Astrocyte (in vitro differentiated cells and primary cell): ENCODE data around the gene DHTKD1. TPM values are rescaled to one million over a fixed set of nuclear protein-coding genes. Genes with fewer than 3 reads are reported as not detected.
"Not testable (repeated sequence)": the region's sequence is repeated elsewhere in the genome, so short reads cannot be mapped to it uniquely, and the experiment has no call there.

Source experiments
- DNase-seq: peaks from one replicate; pipeline ENCODE4 v3.0.0-alpha.2; 2010; ENCODE audit warnings: low read depth
- FAIRE-seq: peaks from 2 replicates; lab custom pipeline; 2011; peaks lifted over from hg19 to GRCh38; lab: Jason Lieb, UNC
- H2AFZ ChIP-seq: 2 replicates; pipeline ENCODE4 v1.6.0; 2012; ENCODE audit warnings: low read depth, low read length, inconsistent platforms
- H3K27ac ChIP-seq: 2 replicates; pipeline ENCODE4 v1.5.1; 2011; ENCODE audit warnings: low read depth, low read length, inconsistent platforms
- H3K27me3 ChIP-seq: 2 replicates; pipeline ENCODE4 v1.6.0; 2011; ENCODE audit warnings: low read length, inconsistent platforms; ENCODE audit not compliant: insufficient read depth
- H3K36me3 ChIP-seq: 2 replicates; pipeline ENCODE4 v1.5.1; 2011; ENCODE audit warnings: low read length, inconsistent platforms; ENCODE audit not compliant: insufficient read depth
- H3K4me1 ChIP-seq: 2 replicates; pipeline ENCODE4 v1.5.1; 2011; ENCODE audit warnings: low read length, inconsistent platforms; ENCODE audit not compliant: insufficient read depth
- H3K4me2 ChIP-seq: 2 replicates; pipeline ENCODE4 v1.6.0; 2012; ENCODE audit warnings: low read length, inconsistent platforms
- H3K4me3 ChIP-seq: 2 replicates; pipeline ENCODE4 v1.5.1; 2011; ENCODE audit warnings: low read depth, mild to moderate bottlenecking, low read length, inconsistent platforms; ENCODE audit not compliant: insufficient read depth
- H3K79me2 ChIP-seq: 2 replicates; pipeline ENCODE4 v1.6.0; 2012; ENCODE audit warnings: mild to moderate bottlenecking, low read length, inconsistent platforms; ENCODE audit not compliant: insufficient read depth
- H3K9ac ChIP-seq: 2 replicates; pipeline ENCODE4 v1.6.0; 2012; ENCODE audit warnings: mild to moderate bottlenecking, low read length, inconsistent platforms
- H3K9me3 ChIP-seq: 2 replicates; pipeline ENCODE4 v1.5.1; 2012; ENCODE audit warnings: low read depth, mild to moderate bottlenecking, low read length, inconsistent platforms; ENCODE audit not compliant: insufficient read depth
- H4K20me1 ChIP-seq: 2 replicates; pipeline ENCODE4 v1.6.0; 2012; ENCODE audit warnings: low read length, inconsistent platforms; ENCODE audit not compliant: insufficient read depth
- H3K27ac Mint-ChIP-seq: one replicate; pipeline ENCODE4 v1.8.0; 2021; ENCODE audit warnings: mild to moderate bottlenecking, mixed read lengths; ENCODE audit not compliant: unreplicated experiment
- H3K27me3 Mint-ChIP-seq: one replicate; pipeline ENCODE4 v1.8.0; 2021; ENCODE audit warnings: low read depth, mixed read lengths; ENCODE audit not compliant: unreplicated experiment
- H3K36me3 Mint-ChIP-seq: one replicate; pipeline ENCODE4 v1.8.0; 2021; ENCODE audit warnings: low read depth, mixed read lengths; ENCODE audit not compliant: unreplicated experiment
- H3K4me1 Mint-ChIP-seq: one replicate; pipeline ENCODE4 v1.8.0; 2021; ENCODE audit warnings: low read depth, mixed read lengths; ENCODE audit not compliant: unreplicated experiment
- H3K4me3 Mint-ChIP-seq: one replicate; pipeline ENCODE4 v1.8.0; 2021; ENCODE audit warnings: mild to moderate bottlenecking, moderate library complexity, mixed read lengths; ENCODE audit not compliant: unreplicated experiment
- H3K9me3 Mint-ChIP-seq: one replicate; pipeline ENCODE4 v1.8.0; 2021; ENCODE audit warnings: mild to moderate bottlenecking, mixed read lengths; ENCODE audit not compliant: unreplicated experiment
- EZH2 ChIP-seq: IDR thresholded peaks from 2 replicates; pipeline ENCODE4 v1.6.1; 2012; ENCODE audit warnings: mild to moderate bottlenecking, low read length, inconsistent platforms; ENCODE audit not compliant: insufficient read depth
- total RNA-seq: library from RNA; stranded (reverse); gene quantifications from 2 replicates; pipeline ENCODE4 v1.2.1, GENCODE V29; 2021
- TF ChIP-seq, protein P1 (sequence below): IDR thresholded peaks from 2 replicates; pipeline ENCODE4 v1.5.1; 2011; ENCODE audit warnings: low read depth, mild to moderate bottlenecking, inconsistent platforms, low read length, moderate library complexity; ENCODE audit not compliant: insufficient read depth

The DHTKD1 gene
- total RNA-seq, 1 donor from 2014 or later: 19.5 TPM

DNA sequence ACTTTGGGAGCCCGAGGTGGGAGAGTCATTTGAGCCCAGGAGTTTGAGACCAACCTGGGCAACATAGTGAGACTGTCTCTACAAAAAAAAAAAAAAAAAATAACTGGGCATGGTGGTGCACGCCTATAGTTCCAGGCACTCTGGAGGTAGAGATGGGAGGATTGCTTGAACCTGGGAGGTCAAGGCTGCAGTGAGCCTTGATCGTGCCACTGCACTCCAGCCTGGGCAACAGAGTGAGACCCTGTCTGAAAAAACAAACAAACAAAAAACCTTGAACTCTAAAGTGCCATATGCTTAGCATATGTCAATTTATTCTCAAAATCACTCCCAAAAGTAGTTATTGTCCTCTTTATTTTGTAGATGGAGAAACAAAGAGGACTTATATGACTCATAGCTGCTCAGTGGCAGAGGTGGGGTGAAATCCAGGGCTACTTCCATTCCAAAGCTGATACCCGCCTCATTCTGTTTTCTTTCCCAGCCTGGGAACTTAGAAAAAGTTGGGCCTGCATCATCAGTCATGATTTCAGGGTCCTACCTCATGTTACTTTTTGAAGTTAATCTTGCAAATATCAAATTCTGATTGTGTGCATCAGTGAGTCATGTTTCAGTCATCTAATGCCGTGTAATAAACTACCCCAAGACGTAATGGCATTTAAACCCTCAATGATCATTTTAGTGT lies 13.3 kb downstream of the DHTKD1 start:
- Histone ChIP-seq H3K36me3 (peaks cover 6% of the 10 kb centered on the region), H3K4me3 (no peak overlapping the region), H3K4me2 (peak overlapping the region; percentile 39), H3K9ac (peak overlapping the region; percentile 36), H4K20me1 (no peaks in the 10 kb centered on the region), H3K27me3 (no peaks in the 10 kb centered on the region), H3K27ac (peak overlapping the region; percentile 52), H3K9me3 (no peaks in the 10 kb centered on the region), H2AFZ (no peak overlapping the region), H3K79me2 (no peaks in the 10 kb centered on the region), H3K4me1 (peaks cover 9% of the 10 kb centered on the region)
- Mint-ChIP-seq H3K27me3 (no peaks in the 10 kb centered on the region), H3K9me3 (no peaks in the 10 kb centered on the region), H3K27ac (no peak overlapping the region), H3K4me3 (no peak overlapping the region), H3K36me3 (peaks cover 7% of the 10 kb centered on the region), H3K4me1 (peaks cover 5% of the 10 kb centered on the region)
- FAIRE-seq (no peak), DNase-seq (peak; percentile 85)
- TF ChIP-seq EZH2: no peak
- TF ChIP-seq, protein P1, sequence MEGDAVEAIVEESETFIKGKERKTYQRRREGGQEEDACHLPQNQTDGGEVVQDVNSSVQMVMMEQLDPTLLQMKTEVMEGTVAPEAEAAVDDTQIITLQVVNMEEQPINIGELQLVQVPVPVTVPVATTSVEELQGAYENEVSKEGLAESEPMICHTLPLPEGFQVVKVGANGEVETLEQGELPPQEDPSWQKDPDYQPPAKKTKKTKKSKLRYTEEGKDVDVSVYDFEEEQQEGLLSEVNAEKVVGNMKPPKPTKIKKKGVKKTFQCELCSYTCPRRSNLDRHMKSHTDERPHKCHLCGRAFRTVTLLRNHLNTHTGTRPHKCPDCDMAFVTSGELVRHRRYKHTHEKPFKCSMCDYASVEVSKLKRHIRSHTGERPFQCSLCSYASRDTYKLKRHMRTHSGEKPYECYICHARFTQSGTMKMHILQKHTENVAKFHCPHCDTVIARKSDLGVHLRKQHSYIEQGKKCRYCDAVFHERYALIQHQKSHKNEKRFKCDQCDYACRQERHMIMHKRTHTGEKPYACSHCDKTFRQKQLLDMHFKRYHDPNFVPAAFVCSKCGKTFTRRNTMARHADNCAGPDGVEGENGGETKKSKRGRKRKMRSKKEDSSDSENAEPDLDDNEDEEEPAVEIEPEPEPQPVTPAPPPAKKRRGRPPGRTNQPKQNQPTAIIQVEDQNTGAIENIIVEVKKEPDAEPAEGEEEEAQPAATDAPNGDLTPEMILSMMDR: no peak

GRCh38 chr10:12088919-12089318 lies 20.2 kb downstream of the DHTKD1 start:
- Histone ChIP-seq H3K4me2 (no peak overlapping the region), H3K79me2 (no peaks in the 10 kb centered on the region), H3K4me3 (no peak overlapping the region), H3K9me3 (no peaks in the 10 kb centered on the region), H2AFZ (no peak overlapping the region), H3K27me3 (no peaks in the 10 kb centered on the region), H3K36me3 (peaks cover 20% of the 10 kb centered on the region), H4K20me1 (no peaks in the 10 kb centered on the region), H3K4me1 (no peaks in the 10 kb centered on the region), H3K9ac (no peak overlapping the region), H3K27ac (no peak overlapping the region)
- Mint-ChIP-seq H3K27me3 (no peaks in the 10 kb centered on the region), H3K4me3 (no peak overlapping the region), H3K4me1 (no peaks in the 10 kb centered on the region), H3K36me3 (peaks cover 23% of the 10 kb centered on the region), H3K27ac (no peak overlapping the region), H3K9me3 (no peaks in the 10 kb centered on the region)
- no peak for DNase-seq
- FAIRE-seq: no peak
- TF ChIP-seq EZH2: no peak
- TF ChIP-seq, protein P1: no peak

DNA sequence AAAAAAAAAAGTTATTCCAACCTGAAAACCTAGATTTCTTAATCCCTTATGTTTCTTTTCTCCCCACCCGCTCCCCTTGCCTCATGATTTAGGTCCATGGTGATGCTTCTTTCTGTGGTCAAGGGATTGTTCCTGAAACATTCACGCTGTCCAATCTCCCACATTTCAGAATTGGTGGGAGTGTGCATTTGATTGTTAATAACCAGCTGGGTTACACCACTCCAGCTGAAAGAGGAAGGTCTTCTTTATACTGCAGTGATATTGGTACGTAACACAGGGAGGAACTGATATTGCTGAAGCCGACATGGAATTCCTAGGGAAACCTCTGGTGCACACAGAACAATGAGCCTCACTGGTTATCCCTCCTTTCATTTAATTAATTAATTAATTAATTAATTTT lies 22.7 kb downstream of the DHTKD1 start:
- H3K4me1 Mint-ChIP-seq: no peaks in the 10 kb centered on the region
- H3K27me3 ChIP-seq: no peaks in the 10 kb centered on the region
- H3K9me3 Mint-ChIP-seq: no peaks in the 10 kb centered on the region
- FAIRE-seq (no peak), DNase-seq (no peak)
- no peak overlapping the region for H3K27ac ChIP-seq
- peaks cover 24% of the 10 kb centered on the region for H3K36me3 Mint-ChIP-seq
- H3K9me3 ChIP-seq: no peaks in the 10 kb centered on the region
- no peak overlapping the region for H2AFZ ChIP-seq
- no peaks in the 10 kb centered on the region for H3K27me3 Mint-ChIP-seq
- no peak overlapping the region for H3K4me3 ChIP-seq
- H3K27ac Mint-ChIP-seq: no peak overlapping the region
- no peak overlapping the region for H3K4me3 Mint-ChIP-seq
- peaks cover 20% of the 10 kb centered on the region for H3K36me3 ChIP-seq
- no peaks in the 10 kb centered on the region for H4K20me1 ChIP-seq
- TF ChIP-seq, protein P1: no peak
- TF ChIP-seq EZH2: no peak
- no peaks in the 10 kb centered on the region for H3K79me2 ChIP-seq
- no peak overlapping the region for H3K4me2 ChIP-seq
- H3K4me1 ChIP-seq: no peaks in the 10 kb centered on the region
- H3K9ac ChIP-seq: no peak overlapping the region

- not testable (repeated sequence) for H3K9me3 Mint-ChIP-seq, H3K9me3 ChIP-seq, FAIRE-seq, H3K4me3 Mint-ChIP-seq, H3K79me2 ChIP-seq, H3K4me1 ChIP-seq, H3K27ac ChIP-seq, H4K20me1 ChIP-seq, H3K4me1 Mint-ChIP-seq, H3K27me3 Mint-ChIP-seq, H3K4me2 ChIP-seq, H3K27me3 ChIP-seq, H3K27ac Mint-ChIP-seq, H3K4me3 ChIP-seq, H2AFZ ChIP-seq, DNase-seq, H3K9ac ChIP-seq
- H3K36me3 ChIP-seq: peaks cover 11% of the 10 kb centered on the region
- peaks cover 17% of the 10 kb centered on the region for H3K36me3 Mint-ChIP-seq
Measured at GRCh38 chr10:12097361-12097760, 28.6 kb downstream of the DHTKD1 start.
